Placental epithelial cell (primary cell): ENCODE results near the gene GAGE10. TPM values are rescaled to one million over a fixed set of nuclear protein-coding genes. Genes with fewer than 3 reads are reported as not detected.

ENCODE experiments used
- total RNA-seq: library from RNA; depleted of rRNA; stranded (reverse); fragments of >200 nt; gene quantifications from 2 replicates; pipeline ENCODE4 v1.2.3, GENCODE V29; 2012

Gene GAGE10
- not detected in 2 replicates for total RNA-seq

GRCh38 chrX:49303346-49303745 is at the start of gene GAGE10:
Gene GAGE10 (plus strand): TSS chrX:49303646. CDS start chrX:49304860, 1,214 bp downstream.

GRCh38 chrX:49264460-49264859 is 39.0 kb upstream of the GAGE10 start, which contains the start of gene FOXP3:
Gene FOXP3 (minus strand): TSS chrX:49264710. CDS start chrX:49258505, 6,205 bp downstream.

GRCh38 chrX:49269767-49270248 is 33.6 kb upstream of the GAGE10 start, which contains the start of gene PPP1R3F:
Gene PPP1R3F (plus strand): TSS chrX:49269793. CDS start chrX:49269870, 77 bp downstream.

GRCh38 chrX:49321737-49322136 is 18.3 kb downstream of the GAGE10 start, which contains the start of gene GAGE12J:
Gene GAGE12J (plus strand): TSS chrX:49322037. CDS start chrX:49323194, 1,157 bp downstream.

GRCh38 chrX:49331282-49331681 is 27.8 kb downstream of the GAGE10 start, which contains the start of gene GAGE13:
Gene GAGE13 (plus strand): TSS chrX:49331582. CDS start chrX:49332738, 1,156 bp downstream.

Other genes starting within 250 kb of the GAGE10 start
- gene CCDC120, start 244.6 kb upstream of the GAGE10 start, total RNA-seq = 8.2 and 9.3 TPM in 2 replicates
- gene PRAF2, start 229.6 kb upstream of the GAGE10 start, total RNA-seq = 19.0 and 19.2 TPM in 2 replicates
- gene WDR45, start 223.8 kb upstream of the GAGE10 start, total RNA-seq = 56.1 and 61.8 TPM in 2 replicates
- gene GPKOW, start 179.9 kb upstream of the GAGE10 start, total RNA-seq = 13.3 and 13.9 TPM in 2 replicates
- gene MAGIX, start 140.9 kb upstream of the GAGE10 start, total RNA-seq = 16.3 and 21.6 TPM in 2 replicates
- 35.3 and 60.5 TPM in 2 replicates for gene PLP2, start 131.7 kb upstream of the GAGE10 start, total RNA-seq
- gene PRICKLE3, start 117.3 kb upstream of the GAGE10 start, total RNA-seq = 11.4 and 14.3 TPM in 2 replicates
- gene SYP, start 103.5 kb upstream of the GAGE10 start, total RNA-seq = under 0.01 TPM in 1 of 2 replicates, not detected in the other
- gene CACNA1F, start 70.3 kb upstream of the GAGE10 start, total RNA-seq = not detected in 2 replicates
- 10.6 and 19.6 TPM in 2 replicates for gene CCDC22, start 68.2 kb upstream of the GAGE10 start, total RNA-seq
- gene FOXP3, start 38.9 kb upstream of the GAGE10 start, total RNA-seq = 0.54 TPM in 1 of 2 replicates, not detected in the other
- 6.3 and 12.6 TPM in 2 replicates for gene PPP1R3F, start 33.9 kb upstream of the GAGE10 start, total RNA-seq
- not detected in 2 replicates for gene GAGE12J, start 18.4 kb downstream of the GAGE10 start, total RNA-seq
- not detected in 2 replicates for gene GAGE13, start 27.9 kb downstream of the GAGE10 start, total RNA-seq
- gene GAGE12C, start 228.5 kb downstream of the GAGE10 start, total RNA-seq = not detected in 2 replicates
- gene GAGE12D, start 238.1 kb downstream of the GAGE10 start, total RNA-seq = not detected in 2 replicates
- gene GAGE12E, start 247.6 kb downstream of the GAGE10 start, total RNA-seq = not detected in 2 replicates